AG08396 (cell line): ENCODE data around the gene MGMT.

Source experiments
- DNase-seq: peaks from one replicate; pipeline ENCODE4 v3.0.0; 2012; ENCODE audit warnings: low spot score, mixed read lengths

MGMT gene

DNA sequence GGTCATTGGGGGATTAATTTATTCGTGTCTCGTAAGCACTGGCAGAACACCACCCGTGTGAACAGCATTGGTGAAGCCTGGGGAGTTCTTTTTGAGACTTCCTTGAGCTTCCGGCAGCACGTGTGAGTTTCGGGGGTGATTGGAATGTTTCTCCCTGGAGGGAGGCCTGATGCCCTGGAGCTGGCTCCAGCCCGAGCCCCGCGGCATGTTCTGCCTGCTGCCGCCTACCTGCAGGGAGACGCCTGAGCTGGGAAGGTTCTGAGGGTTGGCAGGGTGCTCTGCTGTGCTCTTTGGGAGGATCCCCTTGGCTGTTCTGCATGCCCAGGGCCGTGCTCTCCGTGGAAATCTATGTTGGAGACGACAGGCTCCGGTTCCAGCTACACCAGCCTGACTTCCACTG, 159.3 kb downstream of the MGMT start:
- no peak for DNase-seq

DNA sequence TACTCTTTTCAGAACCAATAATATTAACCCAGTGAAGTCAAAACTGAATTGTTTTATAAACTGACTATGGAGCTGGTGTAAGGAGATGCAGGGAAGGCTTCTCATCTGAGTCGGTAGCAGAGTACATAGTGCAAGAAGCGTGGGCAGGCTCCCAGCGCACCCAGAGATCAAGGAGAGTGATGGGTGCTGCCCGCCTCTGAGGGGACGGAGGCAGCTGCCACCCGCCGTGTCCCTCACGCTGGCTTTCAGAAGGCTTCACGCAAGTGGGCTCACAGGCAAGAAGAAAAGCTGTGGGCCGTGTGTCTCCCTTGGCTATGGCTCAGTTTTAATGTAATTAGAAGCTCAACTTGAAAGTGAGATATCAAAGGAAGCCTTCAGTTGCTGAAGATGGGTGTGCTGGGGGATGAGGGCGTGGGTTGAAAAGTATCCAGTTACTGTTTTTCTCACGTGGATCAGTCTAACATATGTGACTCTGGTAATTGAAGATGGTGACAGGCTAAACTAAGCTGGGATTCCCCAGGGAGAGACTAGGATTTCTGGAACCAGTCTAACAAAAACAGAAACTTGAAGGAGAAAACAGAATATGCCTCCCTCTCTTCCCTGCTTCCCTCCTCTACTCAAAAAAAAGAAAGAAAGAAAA, 159.9 kb downstream of the MGMT start:
- DNase-seq = no peak

DNA sequence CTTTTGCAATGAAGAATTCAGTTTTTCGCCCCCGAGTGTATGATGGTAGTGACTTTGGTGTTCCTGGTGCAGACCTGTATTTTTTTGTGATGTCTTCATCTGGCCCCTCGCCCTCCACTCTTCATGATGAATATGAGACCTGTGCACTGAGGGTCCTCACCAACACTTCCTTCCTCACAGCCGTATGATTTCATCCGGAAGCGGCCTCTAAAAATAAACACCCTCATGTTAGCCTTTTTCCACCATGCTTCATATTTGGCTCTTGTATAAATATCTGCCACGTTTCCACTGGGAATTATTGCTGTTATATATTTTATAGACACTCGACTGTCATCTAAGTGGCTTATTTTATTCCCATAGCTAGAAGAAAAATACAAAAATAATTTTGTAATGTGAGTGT, 160.4 kb downstream of the MGMT start:
- DNase-seq = no peak

DNA sequence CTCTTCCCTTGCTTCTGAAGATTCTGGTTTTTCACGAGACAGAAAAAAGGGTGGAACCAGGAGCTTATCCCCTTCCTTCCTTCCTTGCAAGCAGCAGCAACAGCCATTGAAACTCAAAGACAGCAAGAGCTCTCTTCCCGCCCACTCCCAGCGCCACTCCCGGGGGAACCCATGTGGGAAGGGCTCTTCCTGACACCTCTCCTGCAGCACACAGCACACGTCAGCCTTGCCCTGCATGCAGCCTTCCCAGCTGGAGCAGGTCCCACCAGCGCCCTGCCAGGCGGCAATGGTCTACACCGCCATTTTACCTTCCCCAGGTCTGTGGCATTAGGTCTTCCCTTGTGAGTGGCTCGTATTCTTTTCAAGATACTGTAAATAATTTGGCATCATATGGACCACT, 161.8 kb downstream of the MGMT start:
- no peak for DNase-seq

DNA sequence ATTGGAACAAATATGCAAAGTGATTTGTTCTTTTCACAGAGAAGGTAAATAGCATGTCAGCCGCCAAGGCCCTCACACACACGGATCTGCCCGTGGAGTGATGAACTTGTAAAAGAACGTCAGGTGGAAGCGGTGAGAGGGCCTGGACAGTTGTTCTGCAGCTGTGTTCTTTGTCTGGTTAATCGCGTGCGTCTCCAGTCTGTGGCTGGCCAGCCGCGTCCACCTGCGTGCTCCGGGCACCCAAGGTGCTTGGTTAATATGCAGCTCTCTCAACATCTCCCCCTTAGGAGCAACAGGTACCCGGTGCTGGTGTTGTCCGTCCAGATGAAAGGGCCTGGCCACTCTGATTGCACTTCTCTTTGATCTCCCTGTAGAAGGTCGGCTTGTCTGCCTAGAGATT, 162.9 kb downstream of the MGMT start:
- no peak for DNase-seq

DNA sequence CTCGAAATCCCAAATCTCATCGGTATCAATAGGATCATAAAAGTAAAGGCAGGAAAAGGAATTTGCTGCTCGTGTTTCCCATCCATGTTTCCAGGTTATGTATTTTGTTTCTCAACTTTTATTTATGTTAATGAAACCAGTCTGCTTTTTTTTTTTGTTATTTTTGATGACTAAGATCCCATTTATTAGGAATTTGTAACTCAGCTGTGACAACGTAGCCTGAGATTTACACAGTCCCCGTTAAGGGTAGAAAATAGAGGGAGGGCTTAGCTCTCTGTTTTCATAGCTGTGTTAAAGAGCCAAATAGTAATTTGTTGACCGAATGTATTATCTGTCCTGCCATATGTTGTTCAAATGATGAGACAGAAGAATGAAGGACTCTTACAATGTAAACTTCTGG, 164.0 kb downstream of the MGMT start:
- no peak for DNase-seq

DNA sequence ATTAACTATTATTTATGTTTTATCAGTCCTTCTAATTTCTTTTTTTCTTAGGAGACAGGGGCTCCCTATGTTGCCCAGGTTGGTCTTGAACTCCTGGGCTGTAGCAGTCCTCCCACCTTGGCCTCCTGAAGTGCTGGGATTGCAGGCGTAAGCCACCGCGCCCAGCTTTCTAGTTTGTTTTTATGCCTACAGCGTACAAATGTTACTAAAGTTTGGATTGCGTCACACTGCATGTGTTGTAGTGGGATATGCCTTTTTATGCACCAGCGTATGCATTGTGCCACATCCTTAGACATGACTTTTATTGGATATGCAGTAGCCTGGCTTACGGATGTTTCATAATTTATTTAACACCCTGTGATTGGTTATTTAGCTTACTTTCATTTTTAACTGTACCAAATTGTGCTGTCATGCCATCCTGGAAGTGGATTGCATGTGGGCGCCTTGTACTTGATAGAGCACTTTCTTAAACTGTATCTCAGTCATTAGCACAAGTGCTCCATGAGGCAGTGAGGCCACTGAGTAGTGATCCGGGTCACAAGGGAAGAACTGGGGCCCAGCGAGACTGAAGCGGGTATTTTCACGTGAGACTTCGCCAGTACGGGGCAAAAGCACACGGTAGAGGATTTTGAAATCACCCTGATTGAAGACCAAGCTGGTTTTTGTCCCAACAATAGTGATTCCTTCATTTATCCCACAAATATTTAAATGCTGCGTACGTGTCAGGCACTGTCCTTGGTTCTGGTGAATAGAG, 165.0 kb downstream of the MGMT start:
- DNase-seq = no peak

DNA sequence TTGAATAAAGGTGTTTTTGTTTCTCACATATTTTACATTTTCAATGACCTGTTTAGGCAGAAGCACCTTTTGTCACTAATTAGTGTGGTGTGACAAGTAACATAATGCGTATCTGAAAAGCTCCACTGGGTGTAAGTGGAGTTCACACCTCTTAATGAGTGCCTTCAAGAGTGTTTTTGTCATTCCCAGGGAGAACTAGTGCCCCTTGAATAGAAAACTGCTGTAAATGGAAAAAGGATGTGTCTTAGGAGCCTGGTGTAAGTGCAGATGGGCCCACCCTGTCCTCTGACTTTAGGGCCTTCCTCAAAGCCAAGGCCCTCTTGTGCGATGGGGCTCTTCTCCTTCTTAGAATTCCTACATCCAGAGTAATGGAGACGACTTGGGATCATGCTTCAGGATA, 170.0 kb downstream of the MGMT start:
- DNase-seq = no peak

DNA sequence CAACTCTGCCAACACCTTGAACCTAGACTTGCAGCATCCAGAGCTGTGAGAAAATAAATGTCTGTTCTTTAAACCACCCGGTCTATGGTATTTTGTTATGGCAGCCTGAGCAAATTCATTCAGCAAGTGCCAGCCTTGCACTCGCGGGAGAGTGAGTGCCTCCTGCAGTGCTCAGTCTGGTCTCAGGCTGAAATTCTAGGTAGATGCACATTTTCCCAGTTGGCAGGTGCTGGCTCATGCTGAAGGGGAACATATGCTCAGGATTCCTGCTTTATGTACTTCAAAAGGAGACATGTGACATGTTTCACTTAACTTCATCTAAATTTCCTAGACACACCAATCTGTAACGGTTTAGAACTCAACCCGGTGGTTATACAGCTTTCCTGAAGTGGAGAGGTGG, 170.8 kb downstream of the MGMT start:
- no peak for DNase-seq

DNA sequence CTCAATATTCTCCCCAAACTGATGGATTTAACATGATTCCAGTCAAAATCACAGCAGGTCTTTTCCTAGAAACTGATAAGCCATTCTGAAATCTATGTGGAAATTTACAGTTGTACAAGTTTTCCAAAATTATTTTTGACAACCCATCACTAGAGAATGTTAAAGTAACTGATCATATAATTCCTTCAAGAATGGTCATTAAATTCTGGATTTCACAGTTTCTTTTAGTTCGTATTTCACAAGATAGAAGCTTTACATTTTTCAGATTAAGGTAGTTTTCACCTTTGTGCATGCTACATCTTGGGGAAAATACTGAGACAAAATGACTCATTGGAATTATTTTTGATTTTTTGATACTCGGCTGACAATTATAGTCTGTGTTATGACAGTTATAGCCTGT, 174.3 kb downstream of the MGMT start:
- DNase-seq = no peak

DNA sequence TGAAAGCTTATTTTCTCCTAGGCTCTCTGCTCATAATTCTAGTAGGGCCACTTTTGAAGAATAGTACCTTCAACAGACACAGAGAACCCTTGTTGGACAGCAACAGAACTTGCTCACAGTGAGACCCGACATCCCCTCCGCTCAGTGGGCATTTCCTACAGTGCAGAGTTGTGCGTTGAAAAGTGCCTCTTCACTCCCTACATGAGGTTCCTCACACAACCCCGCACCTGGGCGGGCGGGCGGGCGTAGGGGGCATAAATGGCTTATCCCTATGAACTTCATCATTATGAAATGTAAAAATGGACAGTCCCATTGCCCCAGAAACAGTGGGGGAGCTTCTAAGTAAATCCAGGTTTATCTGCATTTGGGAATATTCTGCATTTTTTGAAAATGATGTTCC, 174.9 kb downstream of the MGMT start:
- DNase-seq = no peak

DNA sequence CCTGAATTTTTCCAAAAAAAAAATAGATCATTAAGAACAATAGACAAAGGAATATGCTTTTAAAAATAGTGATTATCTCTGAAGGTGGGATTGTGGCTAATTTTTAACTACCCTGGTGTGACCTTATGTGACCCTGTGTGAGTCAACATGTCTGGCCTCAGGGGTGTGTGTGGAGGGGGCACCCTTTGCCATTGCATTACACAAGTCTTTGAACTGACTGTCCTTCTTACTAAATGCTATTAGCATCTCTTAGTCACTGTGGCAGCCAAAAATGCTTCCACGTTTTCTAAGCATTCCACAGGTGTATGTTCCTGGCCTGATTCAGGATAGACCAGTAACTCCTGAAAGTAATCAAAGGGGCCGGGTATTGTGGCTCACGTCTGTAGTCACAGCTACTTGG, 175.4 kb downstream of the MGMT start:
- no peak for DNase-seq

DNA sequence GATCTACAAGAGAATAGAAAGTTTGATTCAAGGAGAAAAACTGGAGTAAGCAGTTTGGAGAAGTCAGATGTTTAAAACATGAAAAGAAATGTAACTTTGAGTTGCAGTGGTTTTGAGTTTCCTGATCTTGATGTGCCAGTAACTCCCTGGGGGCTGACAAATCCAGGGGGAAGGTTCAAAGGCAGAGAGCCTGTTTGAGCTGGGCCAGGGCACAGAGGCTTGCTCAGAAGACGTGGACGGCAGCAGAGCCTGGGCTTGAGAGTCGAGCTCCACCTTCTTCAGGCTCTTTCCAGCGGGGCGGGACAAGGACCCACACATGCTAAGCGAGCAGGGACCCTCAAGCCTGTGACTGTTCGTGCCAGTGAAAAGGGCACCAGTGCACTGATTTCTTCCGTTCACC, 176.2 kb downstream of the MGMT start:
- no peak for DNase-seq

DNA sequence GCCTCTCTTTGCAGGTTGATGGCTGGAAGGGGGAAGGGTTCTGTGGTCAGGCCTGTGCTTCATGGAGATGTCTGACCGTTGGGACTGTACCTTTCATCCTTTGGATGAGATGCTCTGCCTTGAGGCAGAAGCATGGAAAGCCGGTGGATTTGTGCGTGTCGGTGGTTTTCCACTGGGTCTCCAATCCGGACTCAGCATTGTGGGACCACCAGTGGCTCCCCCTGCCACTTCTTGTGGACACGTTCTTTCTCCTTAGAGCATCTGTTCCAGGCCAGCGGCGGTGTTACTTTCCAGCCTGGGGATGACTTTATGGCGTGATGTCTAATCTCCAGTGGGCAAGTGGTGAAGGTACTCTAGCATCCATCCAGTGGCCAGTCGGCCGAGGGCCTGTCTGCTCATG, 178.4 kb downstream of the MGMT start:
- DNase-seq = no peak

DNA sequence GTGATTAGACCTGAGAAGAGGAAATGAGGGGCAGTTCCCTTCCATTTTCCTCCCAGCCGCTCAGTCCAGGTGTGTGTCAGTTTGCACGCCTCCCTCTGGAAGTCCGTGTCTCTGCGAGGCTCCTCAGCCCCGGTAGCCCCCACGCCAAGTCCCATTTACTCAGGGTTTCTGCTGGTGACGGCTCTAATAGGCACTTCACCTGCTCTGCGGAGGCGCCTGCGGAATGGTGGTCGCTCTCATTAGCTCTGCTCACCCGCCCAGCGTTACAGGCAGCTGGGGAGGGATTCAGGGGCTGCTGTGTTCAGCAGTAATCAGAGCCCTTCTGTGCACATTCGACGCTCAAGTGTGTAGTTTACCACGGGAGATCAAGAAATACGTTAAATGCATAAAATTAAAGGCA, 179.9 kb downstream of the MGMT start:
- no peak for DNase-seq

DNA sequence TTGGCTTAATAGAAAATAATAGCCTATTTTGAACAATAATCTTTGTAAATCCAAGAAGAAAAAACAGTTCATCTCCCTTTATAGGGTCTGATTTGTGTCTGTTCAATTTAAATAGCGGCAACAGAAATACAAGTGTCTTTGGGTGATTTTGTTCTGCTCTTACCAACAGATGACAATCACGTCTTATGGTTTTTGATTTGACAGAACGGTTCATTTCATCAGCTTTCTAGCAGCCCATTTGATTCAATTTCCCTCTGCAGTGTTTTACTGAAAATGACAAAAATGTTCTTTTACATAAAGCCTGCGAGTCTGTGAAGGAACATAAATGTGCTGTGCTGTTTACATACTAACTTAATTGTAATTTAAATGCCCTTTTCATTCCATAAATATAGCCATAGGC, 180.5 kb downstream of the MGMT start:
- DNase-seq = no peak

DNA sequence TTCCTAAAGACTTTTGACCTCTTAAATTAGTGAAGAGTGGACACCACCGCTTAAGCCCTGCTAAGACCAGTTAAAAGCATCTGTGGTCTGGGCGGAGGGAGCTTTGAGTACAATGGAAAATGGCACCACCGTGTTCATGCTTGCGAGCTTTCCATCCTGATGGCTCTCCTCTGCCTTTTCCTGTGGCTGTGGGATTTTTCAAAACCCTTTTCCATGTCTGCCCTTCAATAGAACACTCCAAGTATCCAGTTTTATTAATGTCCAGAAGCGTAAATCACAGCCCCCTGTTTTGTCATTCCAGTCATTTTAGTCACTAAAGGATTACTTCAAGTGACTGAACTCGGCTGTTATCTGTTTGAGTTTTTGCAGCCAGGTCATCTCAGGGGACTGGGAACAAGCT, 181.8 kb downstream of the MGMT start:
- no peak for DNase-seq

DNA sequence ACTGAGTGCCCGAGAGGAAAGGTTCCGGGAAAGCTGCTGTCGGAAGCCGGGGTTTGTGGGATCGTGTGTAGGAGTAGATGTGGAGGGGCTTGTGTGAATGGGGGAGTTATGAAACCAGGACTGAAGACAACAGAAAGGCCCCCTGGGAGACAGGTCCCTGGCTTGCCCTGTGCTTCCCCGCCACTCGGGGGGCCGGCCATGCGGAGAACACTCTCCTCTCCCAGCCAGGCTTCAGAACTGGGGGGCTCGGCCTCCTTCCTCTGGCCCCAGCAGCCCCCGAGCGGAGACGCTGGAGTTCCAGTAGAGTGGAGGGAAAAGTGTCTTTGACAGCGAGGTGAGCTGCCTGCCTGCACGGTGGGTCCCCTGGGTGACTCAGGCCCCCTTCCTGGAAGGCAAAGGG, 185.0 kb downstream of the MGMT start:
- DNase-seq = no peak

DNA sequence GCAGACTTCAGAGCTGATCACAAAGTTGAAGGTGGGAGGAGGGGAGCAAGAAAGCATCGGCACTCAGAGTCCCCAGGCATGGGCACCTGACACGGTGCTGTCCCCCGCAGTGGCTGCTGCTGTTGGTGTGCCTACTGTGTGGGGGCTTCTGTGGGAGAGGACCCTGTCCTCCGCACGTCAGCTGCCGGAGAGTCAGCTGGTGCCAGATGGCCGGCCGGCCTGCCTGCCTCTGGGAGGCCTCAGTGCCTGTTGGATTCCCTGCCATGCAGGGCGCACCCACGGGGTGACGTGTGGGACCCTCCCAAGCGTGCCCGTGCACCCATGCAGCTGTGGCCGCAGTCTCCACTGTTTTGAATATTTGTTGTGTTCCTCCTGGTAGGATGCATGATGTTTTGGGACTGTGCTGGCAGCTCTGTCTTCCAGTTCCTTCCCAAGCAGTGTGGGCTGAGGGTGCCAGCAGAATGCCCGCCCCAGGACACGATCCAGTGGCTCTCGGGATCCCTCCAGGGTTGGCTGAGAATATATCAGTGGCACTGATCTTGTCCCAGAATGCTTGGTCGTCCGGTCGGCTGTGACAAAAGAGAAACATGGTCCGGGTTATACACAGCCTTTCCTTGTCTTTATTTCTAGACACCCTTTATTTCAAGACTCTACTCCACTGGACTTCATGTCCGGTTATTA, 185.6 kb downstream of the MGMT start:
- no peak for DNase-seq

DNA sequence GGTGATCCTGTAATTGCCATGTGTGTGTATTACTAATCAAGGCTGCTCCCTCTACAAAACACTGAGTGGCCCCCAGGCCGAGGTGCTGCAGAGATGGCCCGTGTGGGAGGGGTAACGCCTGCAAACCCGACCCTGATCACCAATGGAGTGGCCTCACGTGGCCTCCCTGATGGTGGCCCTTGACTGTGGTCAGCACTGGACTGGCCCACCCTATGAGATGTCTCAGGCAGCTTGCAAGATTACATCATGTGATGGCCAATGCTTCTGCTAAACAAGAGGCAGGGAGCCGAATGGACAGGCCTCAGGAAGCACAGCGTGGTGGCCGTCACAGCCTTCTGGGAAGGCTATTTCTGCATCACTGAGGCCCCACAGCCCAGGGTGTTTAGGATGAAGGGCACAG, 186.4 kb downstream of the MGMT start:
- no peak for DNase-seq

DNA sequence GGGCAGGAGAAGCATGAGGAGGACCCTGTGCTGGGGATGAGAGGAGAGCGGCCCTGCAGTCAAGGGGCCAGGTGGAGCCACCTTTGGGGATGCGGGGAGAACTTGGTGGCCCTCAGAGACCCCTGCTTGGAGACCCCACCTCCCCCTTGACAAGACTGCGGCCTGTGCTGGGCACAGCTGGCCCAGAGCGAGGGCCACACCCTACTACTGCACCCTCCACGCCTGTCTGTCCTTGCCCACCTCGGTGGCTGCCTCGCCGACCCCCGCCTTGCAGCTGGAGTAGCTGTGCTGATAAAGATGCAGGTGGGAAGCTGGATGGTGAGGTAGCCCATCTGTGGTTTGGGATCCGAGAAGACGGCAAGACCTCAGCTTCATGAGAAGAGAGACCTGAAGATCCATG, 186.8 kb downstream of the MGMT start:
- DNase-seq = no peak

DNA sequence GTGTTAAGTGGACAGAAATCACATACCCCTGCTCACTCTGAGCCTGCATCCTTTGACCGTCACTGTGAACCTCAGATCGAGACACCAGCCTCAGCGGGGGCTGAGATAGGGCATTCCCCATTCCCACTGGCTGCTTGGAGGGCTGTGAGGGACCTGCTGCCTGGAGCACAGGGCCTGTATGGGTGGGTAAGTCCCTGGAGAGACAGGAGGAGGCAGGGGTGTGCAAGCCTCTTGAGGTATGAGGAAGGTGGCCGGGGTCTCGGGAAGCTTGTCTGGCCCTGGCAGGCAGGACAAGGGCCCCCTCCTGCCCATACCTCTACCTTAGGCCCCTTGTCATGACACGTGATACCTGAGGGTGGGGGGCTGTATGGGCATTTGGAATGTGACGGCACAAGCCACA, 187.4 kb downstream of the MGMT start:
- DNase-seq = no peak

DNA sequence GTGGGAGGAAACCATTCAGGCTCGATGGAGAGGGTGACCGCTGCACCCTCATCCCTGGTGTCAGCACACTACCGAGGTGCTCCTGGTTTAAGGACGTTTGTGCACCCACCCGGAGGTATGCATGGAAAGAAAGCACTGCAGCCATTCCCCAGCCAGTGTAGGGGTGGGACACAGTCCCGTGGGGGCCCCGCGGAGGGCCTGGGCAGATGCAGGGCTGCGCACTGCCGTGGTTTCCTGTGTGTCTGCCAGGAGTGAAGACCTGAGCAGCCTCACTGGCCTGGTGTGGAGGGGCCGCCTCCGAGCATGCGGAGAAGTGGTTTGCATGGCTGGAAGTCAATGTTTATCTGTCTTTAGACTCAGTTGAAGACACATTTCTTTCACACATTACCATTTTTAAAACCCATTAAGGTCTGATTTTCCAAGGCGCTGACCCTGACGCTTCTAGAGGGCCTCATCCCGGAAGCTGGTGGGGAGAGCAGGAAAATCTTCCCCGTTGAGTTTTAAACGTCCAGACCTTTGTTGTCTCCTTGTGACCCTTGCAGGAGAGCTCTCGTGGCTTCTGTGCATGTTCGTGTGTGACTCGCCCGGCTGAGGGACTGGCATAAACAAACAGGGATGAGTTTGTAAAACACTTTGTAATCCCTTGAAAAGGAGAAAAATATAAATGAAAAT, 188.1 kb downstream of the MGMT start:
- DNase-seq = no peak
